Epithelial cell of proximal tubule (primary cell): Measurements from ENCODE around the gene NR2C2. TPM values are rescaled to one million over a fixed set of nuclear protein-coding genes. Genes with fewer than 3 reads are reported as not detected.

Experiments used
- DNase-seq: peaks from one replicate; pipeline ENCODE4 v3.0.0-alpha.2; 2011; ENCODE audit warnings: low read depth
- H3K4me3 ChIP-seq: 2 replicates; pipeline ENCODE4 v1.5.1; 2011; ENCODE audit warnings: low read depth, mild to moderate bottlenecking, low read length
- total RNA-seq: library from RNA; depleted of rRNA; stranded (reverse); fragments of >200 nt; gene quantifications from 2 replicates; pipeline ENCODE4 v1.2.3, GENCODE V29; 2015
- TF ChIP-seq, protein P1 (sequence below): conservative IDR thresholded peaks from 2 replicates; pipeline ENCODE4 v1.5.1; 2012; ENCODE audit warnings: low read depth, mild to moderate bottlenecking, low read length

The NR2C2 gene
- total RNA-seq, 1 donor from 2014 or later = 16.3 TPM

DNA sequence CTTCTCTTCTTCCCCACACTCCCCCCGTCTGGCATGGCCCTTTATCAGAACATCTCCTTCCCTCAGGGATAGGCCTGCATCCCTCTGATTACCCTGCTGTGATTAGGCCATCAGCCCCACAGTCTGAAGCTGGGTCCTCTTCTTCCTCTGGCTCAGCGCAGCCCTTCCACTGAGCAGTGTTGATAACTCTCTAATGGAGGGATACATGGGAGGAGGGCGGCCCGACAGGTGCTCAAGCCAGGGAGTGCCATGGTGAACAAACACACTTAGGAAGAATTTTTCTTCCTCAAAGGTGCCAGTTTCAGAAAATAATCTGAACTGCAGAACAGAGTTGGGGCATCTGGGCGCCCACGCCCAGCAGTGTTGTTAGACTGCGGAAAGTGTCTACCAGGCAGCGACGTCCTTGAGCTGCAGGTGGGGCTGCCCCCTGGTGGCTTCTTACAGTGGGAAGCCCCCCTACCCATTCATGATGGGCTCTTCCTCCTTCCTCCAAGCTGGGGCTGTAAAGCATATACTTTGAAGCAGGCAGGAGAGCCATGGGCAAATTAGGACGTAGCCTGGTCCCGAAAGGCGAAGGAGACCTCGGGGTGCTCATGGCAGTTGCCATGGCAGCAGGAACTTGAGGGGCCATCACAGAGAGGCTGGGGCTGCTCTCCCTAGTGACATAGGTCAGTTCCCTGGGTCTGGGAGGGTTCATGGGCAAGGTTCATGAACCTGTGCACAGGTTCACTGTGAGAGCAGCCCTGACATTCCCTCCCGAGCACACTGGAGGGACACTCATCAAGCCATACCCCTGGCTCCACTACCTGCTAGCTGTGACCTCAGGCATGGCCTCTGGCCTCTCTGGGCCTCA lies 33.2 kb upstream of the NR2C2 start:
- no peak overlapping the region for H3K4me3 ChIP-seq
- DNase-seq = no peak
- TF ChIP-seq, protein P1, sequence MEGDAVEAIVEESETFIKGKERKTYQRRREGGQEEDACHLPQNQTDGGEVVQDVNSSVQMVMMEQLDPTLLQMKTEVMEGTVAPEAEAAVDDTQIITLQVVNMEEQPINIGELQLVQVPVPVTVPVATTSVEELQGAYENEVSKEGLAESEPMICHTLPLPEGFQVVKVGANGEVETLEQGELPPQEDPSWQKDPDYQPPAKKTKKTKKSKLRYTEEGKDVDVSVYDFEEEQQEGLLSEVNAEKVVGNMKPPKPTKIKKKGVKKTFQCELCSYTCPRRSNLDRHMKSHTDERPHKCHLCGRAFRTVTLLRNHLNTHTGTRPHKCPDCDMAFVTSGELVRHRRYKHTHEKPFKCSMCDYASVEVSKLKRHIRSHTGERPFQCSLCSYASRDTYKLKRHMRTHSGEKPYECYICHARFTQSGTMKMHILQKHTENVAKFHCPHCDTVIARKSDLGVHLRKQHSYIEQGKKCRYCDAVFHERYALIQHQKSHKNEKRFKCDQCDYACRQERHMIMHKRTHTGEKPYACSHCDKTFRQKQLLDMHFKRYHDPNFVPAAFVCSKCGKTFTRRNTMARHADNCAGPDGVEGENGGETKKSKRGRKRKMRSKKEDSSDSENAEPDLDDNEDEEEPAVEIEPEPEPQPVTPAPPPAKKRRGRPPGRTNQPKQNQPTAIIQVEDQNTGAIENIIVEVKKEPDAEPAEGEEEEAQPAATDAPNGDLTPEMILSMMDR = no peak

DNA sequence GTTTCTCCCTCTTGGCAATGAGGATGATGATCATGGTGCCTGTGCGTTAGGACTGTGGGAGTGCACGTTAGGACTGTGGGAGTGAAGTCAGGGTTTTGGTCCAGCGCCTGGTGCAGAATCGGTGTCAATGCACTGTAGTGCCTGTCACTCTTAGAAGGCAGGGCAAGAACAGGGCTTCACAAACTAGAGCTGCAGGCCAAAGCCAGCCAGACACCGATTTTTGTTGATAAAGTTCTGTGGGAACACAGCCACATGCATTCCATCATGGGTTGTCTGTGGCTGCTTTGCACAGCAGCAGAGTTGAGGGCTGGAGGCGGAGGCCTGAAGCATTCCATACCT lies 32.6 kb upstream of the NR2C2 start:
- TF ChIP-seq, protein P1 = no peak
- no peak overlapping the region for H3K4me3 ChIP-seq
- DNase-seq = no peak

- no peak for DNase-seq
Measured at GRCh38 chr3:14915636-14916222, 31.7 kb upstream of the NR2C2 start.

GRCh38 chr3:14918356-14918860 lies 29.0 kb upstream of the NR2C2 start:
- H3K4me3 ChIP-seq = no peak overlapping the region
- DNase-seq = no peak
- TF ChIP-seq, protein P1 = no peak

More at GRCh38 chr3:14915636-14916222, 31.7 kb upstream of the NR2C2 start:
- TF ChIP-seq, protein P1 = peak; percentile 37
- H3K4me3 ChIP-seq = no peak overlapping the region

GRCh38 chr3:14920536-14920935 lies 26.8 kb upstream of the NR2C2 start:
- H3K4me3 ChIP-seq = no peak overlapping the region
- TF ChIP-seq, protein P1 = no peak
- DNase-seq = no peak

GRCh38 chr3:14921034-14921616 lies 26.3 kb upstream of the NR2C2 start:
- no peak overlapping the region for H3K4me3 ChIP-seq
- DNase-seq = no peak
- TF ChIP-seq, protein P1 = peak; percentile 94
